Transverse colon (tissue), 3 donors: ENCODE measurements around the gene SHISA9.

Experiments
- POLR2A ChIP-seq: fragments of 450-650 bp; IDR thresholded peaks from one replicate; pipeline ENCODE4 v1.6.1; 2016; ENCODE audit warnings: antibody characterized with exemption, mild to moderate bottlenecking, moderate library complexity
- TF ChIP-seq, protein P1 (sequence below), 5 experiments: fragments of 200-600 bp in 3 of 5; fragments of 450-650 bp in 2 of 5; sonication (generic) in 3 of 5; IDR thresholded peaks; 1 replicate in 2 of 5; 2 replicates in 3 of 5; pipeline ENCODE4 v1.5.1; 2016 to 2017; ENCODE audit warnings: antibody characterized with exemption in 5 of 5, inconsistent platforms in 3 of 5, mild to moderate bottlenecking in 2 of 5, moderate library complexity in 1 of 5

DNA sequence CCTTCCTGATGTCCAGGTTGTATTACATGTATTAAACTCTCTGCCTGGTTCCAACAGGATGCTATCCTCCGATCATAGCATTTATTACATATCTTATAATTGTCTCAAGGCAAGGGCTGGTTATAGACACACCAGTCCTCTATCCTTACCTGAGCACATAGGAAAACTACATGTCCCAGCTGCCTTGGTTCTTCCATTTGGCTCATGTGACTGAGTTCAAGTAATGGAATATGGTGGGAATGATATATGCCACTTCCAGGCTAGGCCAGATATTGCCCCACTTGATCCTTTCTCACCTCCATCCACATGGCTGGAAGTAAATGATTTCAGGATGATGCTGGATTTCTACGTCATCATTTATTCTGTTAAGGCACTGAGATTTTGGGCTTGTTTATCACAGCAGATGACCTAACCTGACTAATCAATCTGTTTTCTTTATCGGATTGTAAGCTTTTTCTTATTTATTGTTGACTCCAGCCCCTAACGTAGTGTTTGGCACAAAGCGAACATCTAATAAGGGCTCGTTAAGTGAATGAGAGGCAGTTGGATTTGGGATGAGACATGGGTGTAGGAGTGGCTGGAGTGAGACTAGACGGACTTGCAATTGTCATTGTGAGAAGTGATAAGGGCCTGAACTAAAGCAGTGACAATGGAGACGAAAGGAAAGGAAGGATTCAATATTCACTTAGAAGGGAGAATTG, 8.2 kb upstream of the SHISA9 start:
- TF ChIP-seq, protein P1, sequence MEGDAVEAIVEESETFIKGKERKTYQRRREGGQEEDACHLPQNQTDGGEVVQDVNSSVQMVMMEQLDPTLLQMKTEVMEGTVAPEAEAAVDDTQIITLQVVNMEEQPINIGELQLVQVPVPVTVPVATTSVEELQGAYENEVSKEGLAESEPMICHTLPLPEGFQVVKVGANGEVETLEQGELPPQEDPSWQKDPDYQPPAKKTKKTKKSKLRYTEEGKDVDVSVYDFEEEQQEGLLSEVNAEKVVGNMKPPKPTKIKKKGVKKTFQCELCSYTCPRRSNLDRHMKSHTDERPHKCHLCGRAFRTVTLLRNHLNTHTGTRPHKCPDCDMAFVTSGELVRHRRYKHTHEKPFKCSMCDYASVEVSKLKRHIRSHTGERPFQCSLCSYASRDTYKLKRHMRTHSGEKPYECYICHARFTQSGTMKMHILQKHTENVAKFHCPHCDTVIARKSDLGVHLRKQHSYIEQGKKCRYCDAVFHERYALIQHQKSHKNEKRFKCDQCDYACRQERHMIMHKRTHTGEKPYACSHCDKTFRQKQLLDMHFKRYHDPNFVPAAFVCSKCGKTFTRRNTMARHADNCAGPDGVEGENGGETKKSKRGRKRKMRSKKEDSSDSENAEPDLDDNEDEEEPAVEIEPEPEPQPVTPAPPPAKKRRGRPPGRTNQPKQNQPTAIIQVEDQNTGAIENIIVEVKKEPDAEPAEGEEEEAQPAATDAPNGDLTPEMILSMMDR (IDR thresholded peaks at IDR 0.05) = no peak
- TF ChIP-seq POLR2A = no peak
